GM12878 (cell line): ENCODE measurements around the gene CDON. TPM values are rescaled to one million over a fixed set of nuclear protein-coding genes. Genes with fewer than 3 reads are reported as not detected.
A peak's percentile ranks its signal among the peaks of the same experiment; 100 is the strongest.

Experiments
- ATAC-seq: fragments of 200-7000 bp; cut with Tn5 transposase; 3 replicates; pipeline ENCODE4 v1.9.1; 2020; ENCODE audit warnings: mild to moderate bottlenecking, moderate library complexity
- BruUV-seq: library from RNA; stranded (reverse); fragments of 400-500 nt; replicated peaks from 2 replicates; lab custom pipeline; 2021; lab: Mats Ljungman, UMichigan
- CTCF ChIA-PET: fragments of 300-600 bp; sonication (Branson Sonifier 250); formaldehyde crosslinking; extraction: SDS; loops from one replicate; lab custom pipeline; 2021; ENCODE audit warnings: inconsistent platforms; lab: Yijun Ruan, JAX
- POLR2A ChIA-PET: fragments of 350-600 bp; formaldehyde crosslinking; extraction: SDS; loops from one replicate; lab custom pipeline; 2021; ENCODE audit warnings: inconsistent platforms; lab: Charles Lee
- RAD21 ChIA-PET: fragments of 300-600 bp; sonication (Branson Sonifier 250); formaldehyde crosslinking; loops from one replicate; lab custom pipeline; 2023; ENCODE audit warnings: antibody characterized with exemption; ENCODE audit not compliant: unreplicated experiment; lab: Charles Lee
- SMC1A ChIA-PET: fragments of 300-600 bp; sonication (Branson Sonifier 250); formaldehyde crosslinking; loops from one replicate; lab custom pipeline; 2023; ENCODE audit not compliant: unreplicated experiment, uncharacterized antibody; lab: Charles Lee
- DNase-seq: peaks from one replicate; pipeline ENCODE4 v3.0.0-alpha.2; 2011; ENCODE audit warnings: low read depth, low spot score
- FAIRE-seq: peaks from 3 replicates; lab custom pipeline; 2011; peaks lifted over from hg19 to GRCh38; lab: Jason Lieb, UNC
- H2AFZ ChIP-seq: 2 replicates; pipeline ENCODE4 v1.6.0; 2011; ENCODE audit warnings: low read depth, low read length, control low read depth; ENCODE audit not compliant: control insufficient read depth
- H3K27ac ChIP-seq: 2 replicates; pipeline ENCODE4 v1.5.1; 2011; ENCODE audit warnings: control low read depth; ENCODE audit not compliant: control insufficient read depth, insufficient read depth
- H3K27me3 ChIP-seq, 2 experiments: replicated peaks in 1 of 2; 2 replicates each; pipeline versions ENCODE4 v1.6.0 to v1.6.1; 2011; ENCODE audit warnings: low read length in 1 of 2; ENCODE audit not compliant: control insufficient read depth in 2 of 2, insufficient read depth in 2 of 2
- H3K36me3 ChIP-seq, 2 experiments: 2 replicates each; pipeline ENCODE4 v1.5.1; 2011; ENCODE audit warnings: low read length in 1 of 2; ENCODE audit not compliant: control insufficient read depth in 2 of 2, insufficient read depth in 2 of 2
- H3K4me1 ChIP-seq: 2 replicates; pipeline ENCODE4 v1.6.1; 2011; ENCODE audit warnings: mild to moderate bottlenecking, low read length, moderate library complexity, mixed read lengths; ENCODE audit not compliant: control insufficient read depth, insufficient read depth
- H3K4me2 ChIP-seq: 2 replicates; pipeline ENCODE4 v1.6.0; 2011; ENCODE audit warnings: control low read depth; ENCODE audit not compliant: control insufficient read depth, insufficient read depth
- H3K4me3 ChIP-seq: fragments of 200-600 bp; sonication (generic); 2 replicates; pipeline ENCODE4 v1.5.1; 2016
- H3K79me2 ChIP-seq: 2 replicates; pipeline ENCODE4 v1.6.0; 2011; ENCODE audit warnings: low read length; ENCODE audit not compliant: control insufficient read depth, insufficient read depth
- H3K9ac ChIP-seq: 2 replicates; pipeline ENCODE4 v1.8.0; 2011; ENCODE audit warnings: low read length, control low read depth, mixed read lengths; ENCODE audit not compliant: control insufficient read depth, insufficient read depth
- H3K9me3 ChIP-seq: replicated peaks from 3 replicates; pipeline ENCODE4 v1.5.1; 2011; ENCODE audit warnings: mild to moderate bottlenecking, low read length; ENCODE audit not compliant: control insufficient read depth, insufficient read depth
- H4K20me1 ChIP-seq: 2 replicates; pipeline ENCODE4 v1.6.0; 2011; ENCODE audit not compliant: control insufficient read depth, insufficient read depth
- CEBPB ChIP-seq, 2 experiments: fragments of 150-350 bp in 1 of 2; IDR thresholded peaks; 2 replicates each; pipeline ENCODE4 v1.6.1; 2012 to 2014; ENCODE audit warnings: low read depth in 2 of 2, low read length in 2 of 2, borderline replicate concordance in 1 of 2, inconsistent platforms in 1 of 2
- IRF3 ChIP-seq: fragments of 450-650 bp; IDR thresholded peaks from 2 replicates; pipeline ENCODE4 v1.6.1; 2014; ENCODE audit warnings: mild to moderate bottlenecking
- NFYA ChIP-seq: IDR thresholded peaks from 2 replicates; pipeline ENCODE4 v1.6.1; 2011; ENCODE audit warnings: low read depth, mild to moderate bottlenecking, low read length, improper control_type of control experiment, borderline replicate concordance
- PAX5 ChIP-seq: IDR thresholded peaks from 2 replicates; pipeline ENCODE4 v1.6.1; 2011; ENCODE audit warnings: low read depth, low read length, borderline replicate concordance
- ZNF24 ChIP-seq: fragments of 450-650 bp; IDR thresholded peaks from 2 replicates; pipeline ENCODE4 v1.6.1; 2017; ENCODE audit warnings: antibody characterized with exemption, mild to moderate bottlenecking
- WGBS: methylation state at CpG from one replicate; pipeline ENCODE4 v1.1.6; 2016; ENCODE audit warnings: low lambda C conversion rate; ENCODE audit not compliant: insufficient replicate concordance, insufficient coverage; ENCODE audit errors: missing lambda C conversion rate; 5-methylcytosine and 5-hydroxymethylcytosine counted together
- in situ Hi-C: fragments of 300-500 bp; cut with MboI; formaldehyde crosslinking; loops from 9 replicates; pipeline ENCODE4 v1.14.3; 2018; ENCODE audit warnings: mixed read lengths
- intact Hi-C: fragments of 100-400 bp; cut with micrococcal nuclease; formaldehyde crosslinking; loops from one replicate; pipeline ENCODE4 v1.14.2; 2022; ENCODE audit not compliant: unreplicated experiment
- polyA plus RNA-seq, 11 experiments: library from polyadenylated mRNA; depleted of rRNA in 4 of 11; unstranded in 6 of 11; stranded (reverse) in 5 of 11; fragments of >200 nt; fragmentation: Nextera tagmentation in 4 of 11; fragmentation: Illumina TruSeq in 1 of 11; extraction: Ambion mirVana in 4 of 11; extraction: Trizol in 1 of 11; gene quantifications; 1 replicate in 1 of 11; 2 replicates in 10 of 11; pipeline versions ENCODE4 v1.2.1 to v1.2.3, GENCODE V29; 2011 to 2016; ENCODE audit warnings: inconsistent platforms in 2 of 11, missing spikeins in 2 of 11, low read depth in 1 of 11
- total RNA-seq, 4 experiments: library from RNA; depleted of rRNA in 3 of 4; stranded (reverse); fragments of >200 nt in 3 of 4; fragmentation: Illumina TruSeq in 1 of 4; extraction: Trizol in 1 of 4; gene quantifications; 2 replicates each; pipeline versions ENCODE4 v1.2.1 to v1.2.3, GENCODE V29; 2013 to 2021

CDON gene
- total and polyA plus RNA-seq, 10 of the 15 experiments (the other 5 are each of a cell fraction or from before 2014, with no cell fraction given): 0.07 to 4.2 (median 0.36) TPM

- Histone ChIP-seq H3K9ac (no peak overlapping the region), H3K36me3 (no peaks in the 10 kb centered on the region), H3K9me3 (no peaks in the 10 kb centered on the region), H3K4me3 (no peak overlapping the region), H3K79me2 (no peaks in the 10 kb centered on the region), H3K4me2 (no peak overlapping the region), H4K20me1 (no peaks in the 10 kb centered on the region), H3K27me3 (no peaks in the 10 kb centered on the region; a peak in 1 of 4 replicates), H3K27ac (no peak overlapping the region), H2AFZ (no peak overlapping the region), H3K4me1 (no peaks in the 10 kb centered on the region)
- SMC1A ChIA-PET: interaction anchor here (1.3 to 6.2 kb wide), 3 partner anchors 94 to 249 kb away, joined by 4 to 45 read pairs (median 5); no protein-coding TSS in a partner anchor
- DNase-seq (no peak), ATAC-seq (no peak), FAIRE-seq (no peak)
- WGBS: 27% methylated on average over 15 of the region's 15 CpGs
- TF ChIP-seq IRF3 (no peak), NFYA (no peak), PAX5 (no peak), ZNF24 (peak; percentile 74), CEBPB (IDR thresholded peaks at IDR 0.05; ENCODE audit: borderline replicate concordance in 1 of 2, low read depth in 2 of 2, low read length in 2 of 2) (no peak)
- BruUV-seq: no TSS peak
- in situ Hi-C loops: no loop called here
- intact Hi-C loops: no loop called here
- RAD21 ChIA-PET: interaction anchor here (0.9 to 1.2 kb wide), 2 partner anchors 113 to 249 kb away, joined by 4 to 5 read pairs; no protein-coding TSS in a partner anchor
- CTCF ChIA-PET: interaction anchor here (0.5 to 12.1 kb wide), 5 partner anchors 10 to 246 kb away, joined by 3 to 220 read pairs (median 4); no protein-coding TSS in a partner anchor
- POLR2A ChIA-PET: interaction anchor here (1.0 kb wide), 1 partner anchor 55 kb away, joined by 3 read pairs; no protein-coding TSS in a partner anchor
Observed at GRCh38 chr11:125945011-125945796, 117.5 kb downstream of the CDON start.
